Progenitor cell of endocrine pancreas (in vitro differentiated cells): ENCODE measurements around the gene MYBPC1. TPM values are rescaled to one million over a fixed set of nuclear protein-coding genes. Genes with fewer than 3 reads are reported as not detected.
A peak's percentile ranks its signal among the peaks of the same experiment; 100 is the strongest.

Experiments
- DNase-seq: peaks from one replicate; pipeline ENCODE4 v3.0.0; 2021; ENCODE audit warnings: low spot score; ENCODE audit not compliant: unreplicated experiment
- H3K27ac Mint-ChIP-seq: 2 replicates; pipeline ENCODE4 v1.8.0; 2021; ENCODE audit warnings: mild to moderate bottlenecking, moderate library complexity, mixed read lengths
- H3K27me3 Mint-ChIP-seq: 2 replicates; pipeline ENCODE4 v1.8.0; 2021; ENCODE audit warnings: mixed read lengths
- H3K36me3 Mint-ChIP-seq: 2 replicates; pipeline ENCODE4 v1.8.0; 2022; ENCODE audit warnings: mixed read lengths; ENCODE audit not compliant: insufficient read depth
- H3K4me1 Mint-ChIP-seq: 2 replicates; pipeline ENCODE4 v1.8.0; 2021; ENCODE audit warnings: low read depth, mixed read lengths
- H3K4me3 Mint-ChIP-seq: 2 replicates; pipeline ENCODE4 v1.8.0; 2021; ENCODE audit warnings: low read depth, mild to moderate bottlenecking, moderate library complexity, mixed read lengths
- H3K9me3 Mint-ChIP-seq: 2 replicates; pipeline ENCODE4 v1.8.0; 2021; ENCODE audit warnings: low read depth, mixed read lengths
- CTCF ChIP-seq: fragments of 200-600 bp; sonication (generic); IDR thresholded peaks from one replicate; pipeline ENCODE4 v1.5.0; 2021; ENCODE audit warnings: antibody characterized with exemption, mild to moderate bottlenecking; ENCODE audit not compliant: unreplicated experiment
- total RNA-seq: library from RNA; stranded (reverse); gene quantifications from 2 replicates; pipeline ENCODE4 v1.2.1, GENCODE V29; 2021

The MYBPC1 gene
- total RNA-seq, 1 donor from 2014 or later, result not detected

- no peaks in the 10 kb centered on the region for H3K4me1 Mint-ChIP-seq
- no peaks in the 10 kb centered on the region for H3K36me3 Mint-ChIP-seq
- H3K9me3 Mint-ChIP-seq, result peaks cover 3% of the 10 kb centered on the region
- no peak overlapping the region for H3K27ac Mint-ChIP-seq
- no peak overlapping the region for H3K4me3 Mint-ChIP-seq
- DNase-seq, result no peak
- peaks cover 13% of the 10 kb centered on the region for H3K27me3 Mint-ChIP-seq
- no peak for TF ChIP-seq CTCF
Measured at GRCh38 chr12:101563212-101563611, 31.6 kb upstream of the MYBPC1 start.

DNA sequence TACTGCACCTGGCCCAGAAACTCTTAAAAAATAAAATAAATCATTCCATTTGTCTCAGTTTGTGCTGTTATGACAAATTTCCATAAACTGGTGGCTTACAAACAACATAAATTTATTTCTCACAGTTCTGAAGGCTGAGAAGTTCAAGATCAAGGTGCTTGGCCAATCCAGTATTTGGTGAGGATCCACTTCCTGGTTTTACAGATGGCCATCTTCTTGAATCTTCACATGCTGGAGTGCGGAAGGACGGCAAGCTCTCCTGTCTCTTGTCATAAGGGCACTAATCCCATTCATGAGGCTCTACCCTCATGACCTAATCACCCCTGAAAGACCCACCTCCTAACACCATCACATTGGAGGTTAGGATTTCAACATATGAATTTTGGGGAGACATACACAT lies 29.9 kb upstream of the MYBPC1 start:
- DNase-seq, result no peak
- TF ChIP-seq CTCF, result no peak
- peaks cover 13% of the 10 kb centered on the region for H3K27me3 Mint-ChIP-seq
- H3K4me3 Mint-ChIP-seq, result no peak overlapping the region
- H3K36me3 Mint-ChIP-seq, result no peaks in the 10 kb centered on the region
- H3K4me1 Mint-ChIP-seq, result no peaks in the 10 kb centered on the region
- H3K27ac Mint-ChIP-seq, result no peak overlapping the region
- H3K9me3 Mint-ChIP-seq, result peaks cover 3% of the 10 kb centered on the region

DNA sequence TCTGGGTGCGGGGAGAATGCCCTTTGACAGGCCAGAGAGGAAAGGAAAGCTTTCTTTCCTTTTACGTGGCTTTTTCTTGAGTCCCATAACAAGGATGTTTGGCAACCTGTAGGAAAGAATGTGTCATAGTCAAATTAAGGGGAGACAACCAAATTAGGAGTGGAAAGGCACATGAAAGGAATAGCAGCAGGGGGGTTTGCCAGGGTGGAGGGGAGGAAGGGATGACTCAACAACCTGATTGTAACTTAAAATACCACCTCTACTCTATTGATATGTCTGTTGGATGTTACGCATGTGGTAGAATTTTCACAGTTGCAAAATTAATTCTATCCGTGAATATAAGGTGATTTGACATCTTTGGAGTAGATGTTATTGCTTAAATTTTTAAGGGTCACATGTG lies 28.5 kb upstream of the MYBPC1 start:
- H3K4me1 Mint-ChIP-seq, result no peaks in the 10 kb centered on the region
- DNase-seq, result no peak
- H3K27ac Mint-ChIP-seq, result no peak overlapping the region
- no peak for TF ChIP-seq CTCF
- no peaks in the 10 kb centered on the region for H3K9me3 Mint-ChIP-seq
- H3K36me3 Mint-ChIP-seq, result no peaks in the 10 kb centered on the region
- peaks cover 13% of the 10 kb centered on the region for H3K27me3 Mint-ChIP-seq
- no peak overlapping the region for H3K4me3 Mint-ChIP-seq

GRCh38 chr12:101567918-101568317 lies 26.9 kb upstream of the MYBPC1 start:
- TF ChIP-seq CTCF, result no peak
- Mint-ChIP-seq H3K27ac (no peak overlapping the region), H3K4me1 (no peaks in the 10 kb centered on the region), H3K4me3 (no peak overlapping the region), H3K27me3 (peaks cover 13% of the 10 kb centered on the region), H3K9me3 (no peaks in the 10 kb centered on the region), H3K36me3 (no peaks in the 10 kb centered on the region)
- no peak for DNase-seq

- no peak for DNase-seq
- no peaks in the 10 kb centered on the region for H3K4me1 Mint-ChIP-seq
- H3K9me3 Mint-ChIP-seq, result no peaks in the 10 kb centered on the region
- no peaks in the 10 kb centered on the region for H3K36me3 Mint-ChIP-seq
- peak; percentile 48 for TF ChIP-seq CTCF
- no peak overlapping the region for H3K4me3 Mint-ChIP-seq
- H3K27me3 Mint-ChIP-seq, result peaks cover 13% of the 10 kb centered on the region
- H3K27ac Mint-ChIP-seq, result no peak overlapping the region
Measured at GRCh38 chr12:101570047-101570446, 24.7 kb upstream of the MYBPC1 start.
